Measurements from ENCODE around the gene DOCK2.

DNA sequence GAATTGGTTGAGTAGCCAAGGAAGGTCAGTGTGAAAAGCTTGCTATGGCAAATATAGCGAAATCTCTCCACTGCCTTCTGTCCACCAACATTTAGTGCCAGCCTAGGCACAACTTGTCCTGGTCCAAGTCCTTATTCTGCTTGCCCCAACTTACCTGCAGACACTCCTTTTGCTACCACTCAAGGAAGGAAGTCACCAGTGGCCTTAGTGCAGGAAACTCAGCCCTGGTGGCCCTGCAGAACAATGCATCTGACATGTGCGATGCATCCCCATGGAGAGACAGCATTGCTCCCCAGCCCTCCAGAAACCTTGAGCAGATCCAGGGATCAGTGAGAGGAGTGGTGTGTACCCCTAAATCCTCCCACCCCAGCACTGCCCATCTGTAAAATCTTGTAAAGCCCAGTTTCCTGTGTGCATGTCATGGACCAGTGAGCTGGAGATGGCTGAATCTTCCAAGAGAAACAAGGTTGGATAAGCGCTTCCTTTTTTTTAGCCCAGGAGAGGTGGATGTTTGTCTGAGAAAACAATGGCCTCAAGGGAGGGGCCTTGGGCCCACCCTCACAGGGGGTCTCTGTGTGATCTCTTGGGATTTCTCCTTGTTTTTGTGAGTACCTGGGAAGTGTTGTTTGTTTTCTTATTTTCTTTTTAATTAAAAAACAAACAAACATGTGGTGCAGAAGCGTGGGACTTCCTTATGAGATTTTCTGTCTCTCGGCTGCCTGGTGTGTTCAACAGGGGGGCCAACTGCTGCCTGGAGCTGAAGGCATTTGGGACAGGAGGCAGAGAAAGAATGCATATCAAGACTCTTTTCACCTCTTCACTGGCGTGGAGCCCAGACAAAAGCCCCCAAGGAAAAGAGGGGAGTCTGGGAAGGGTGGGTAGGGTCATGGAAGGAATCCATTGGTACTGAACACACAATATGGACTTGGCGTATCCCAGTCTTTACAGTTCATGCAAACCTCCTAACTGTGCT lies 472.3 kb downstream of the DOCK2 start:
- no peak for TF ChIP-seq CTCF (conservative IDR thresholded peaks at IDR 0.05; ENCODE audit: low read length)
- TF ChIP-seq EZH2phosphoT487 (IDR thresholded peaks at IDR 0.05; ENCODE audit: borderline replicate concordance, low read depth, low read length), result no peak

All from OCI-LY7 (cell line).